NT2/D1 (cell line): ENCODE data around the gene SULT1A2.
"Not testable (repeated sequence)": the region's sequence is repeated elsewhere in the genome, so short reads cannot be mapped to it uniquely, and the experiment has no call there.

Experiments
- DNase-seq: peaks from one replicate; pipeline ENCODE4 v3.0.0-alpha.2; 2011; ENCODE audit warnings: low read depth, low spot score
- H3K27me3 ChIP-seq: 2 replicates; pipeline ENCODE4 v1.6.0; 2011; ENCODE audit warnings: mild to moderate bottlenecking; ENCODE audit not compliant: insufficient read length, insufficient read depth
- H3K36me3 ChIP-seq: 2 replicates; pipeline ENCODE4 v1.6.1; 2011; ENCODE audit warnings: mild to moderate bottlenecking, low read length, mixed read lengths; ENCODE audit not compliant: insufficient read depth, insufficient read length
- H3K4me1 ChIP-seq: 2 replicates; pipeline ENCODE4 v1.5.1; 2011; ENCODE audit not compliant: insufficient read depth, insufficient read length
- H3K4me3 ChIP-seq: 2 replicates; pipeline ENCODE4 v1.5.1; 2011; ENCODE audit warnings: low read depth; ENCODE audit not compliant: insufficient read length
- H3K9ac ChIP-seq: 2 replicates; pipeline ENCODE4 v1.6.0; 2011; ENCODE audit warnings: low read depth; ENCODE audit not compliant: insufficient read length
- H3K9me3 ChIP-seq: 2 replicates; pipeline ENCODE4 v1.5.1; 2011; ENCODE audit warnings: mild to moderate bottlenecking, low read length; ENCODE audit not compliant: insufficient read depth
- SUZ12 ChIP-seq: IDR thresholded peaks from 2 replicates; pipeline ENCODE4 v1.6.1; 2011; ENCODE audit not compliant: insufficient read length, insufficient read depth; ENCODE audit errors: extremely low read depth
- YY1 ChIP-seq: IDR thresholded peaks from 2 replicates; pipeline ENCODE4 v1.6.1; 2011; ENCODE audit not compliant: insufficient read length, insufficient read depth
- ZNF274 ChIP-seq: IDR thresholded peaks from 2 replicates; pipeline ENCODE4 v1.6.1; 2011; ENCODE audit warnings: mild to moderate bottlenecking, low read depth, low read length

The SULT1A2 gene

GRCh38 chr16:28597692-28598261 is 927 bp upstream of the SULT1A2 start:
- peak overlapping the region; percentile 50 for H3K9ac ChIP-seq

DNA sequence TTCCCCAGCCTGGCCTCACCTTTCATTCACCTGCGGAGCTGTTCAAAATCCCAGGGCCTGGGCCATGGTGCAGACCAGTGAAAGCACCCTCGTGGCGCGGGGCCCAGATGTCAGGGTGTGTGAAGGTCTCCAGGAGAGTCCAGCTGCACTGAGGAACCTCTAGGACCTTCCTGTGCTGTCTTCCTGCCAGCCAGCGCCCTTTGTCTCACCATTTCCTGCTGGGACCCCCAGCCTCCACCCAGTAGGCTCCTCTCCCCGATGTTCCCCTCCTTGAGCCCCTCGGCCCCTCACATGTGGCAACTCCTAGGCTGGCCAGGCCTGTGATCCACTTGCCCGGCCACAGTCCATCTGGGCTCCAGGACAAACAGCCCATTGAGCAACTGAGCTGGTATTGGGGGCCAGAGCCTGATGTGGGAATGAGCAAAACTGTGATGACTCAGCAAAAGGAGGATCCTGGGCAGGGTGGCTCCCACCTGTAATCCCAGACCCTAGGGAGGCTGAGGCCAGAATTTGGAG is 677 bp downstream of the SULT1A2 start:
- peak overlapping the region; percentile 80 for H3K9ac ChIP-seq
- H3K36me3 ChIP-seq: peaks cover 24% of the 10 kb centered on the region
- H3K4me1 ChIP-seq: peaks cover 7% of the 10 kb centered on the region
- no peaks in the 10 kb centered on the region for H3K9me3 ChIP-seq
- TF ChIP-seq ZNF274: no peak
- DNase-seq: no peak
- H3K27me3 ChIP-seq: no peaks in the 10 kb centered on the region
- peak overlapping the region; percentile 3 for H3K4me3 ChIP-seq

More at GRCh38 chr16:28597692-28598261, 927 bp upstream of the SULT1A2 start:
- H3K36me3 ChIP-seq: peaks cover 7% of the 10 kb centered on the region
- H3K4me3 ChIP-seq: no peak overlapping the region
- peaks cover 9% of the 10 kb centered on the region for H3K4me1 ChIP-seq
- DNase-seq: peak; percentile 68
- no peaks in the 10 kb centered on the region for H3K27me3 ChIP-seq
- H3K9me3 ChIP-seq: no peaks in the 10 kb centered on the region
- no peak for TF ChIP-seq SUZ12
- TF ChIP-seq YY1: no peak
- no peak for TF ChIP-seq ZNF274

- not testable (repeated sequence) for H3K4me1 ChIP-seq, H3K9me3 ChIP-seq, H3K4me3 ChIP-seq, DNase-seq, H3K9ac ChIP-seq, H3K27me3 ChIP-seq
- peaks cover 31% of the 10 kb centered on the region for H3K36me3 ChIP-seq
Measured at GRCh38 chr16:28595451-28595850, 1.4 kb downstream of the SULT1A2 start.

DNA sequence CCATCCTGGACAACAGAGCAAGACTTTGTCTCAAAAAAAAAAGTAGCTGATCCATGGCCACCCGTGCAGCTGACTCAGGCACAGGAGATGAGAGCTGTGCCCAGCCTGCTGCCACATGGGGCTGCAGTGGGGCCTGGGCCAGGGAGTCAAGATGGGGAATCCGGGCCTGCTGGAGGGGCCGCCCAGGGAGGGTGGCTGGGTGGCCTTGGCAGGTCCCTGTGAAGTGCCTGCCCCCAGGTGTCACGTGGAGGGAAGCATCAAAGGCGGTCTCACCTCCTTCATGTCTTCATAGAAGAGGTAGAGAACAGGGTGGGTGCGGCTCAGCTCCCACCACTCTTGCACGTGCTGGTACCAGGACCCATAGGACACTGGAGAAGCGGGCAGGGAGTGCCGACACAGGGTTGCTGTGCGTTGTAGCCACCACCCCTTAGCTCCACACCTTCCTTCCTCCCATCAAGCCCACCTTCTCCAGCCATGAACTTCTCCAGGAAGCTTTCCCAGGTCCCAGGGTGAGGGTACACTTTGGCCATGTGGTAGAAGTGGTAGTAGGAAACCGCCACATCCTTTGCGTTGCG is 3.8 kb downstream of the SULT1A2 start:
- DNase-seq: no peak
- no peak for TF ChIP-seq SUZ12
- TF ChIP-seq YY1: no peak
- TF ChIP-seq ZNF274: no peak
- peaks cover 51% of the 10 kb centered on the region for H3K36me3 ChIP-seq
- H3K4me1 ChIP-seq: peaks cover 7% of the 10 kb centered on the region
- no peak overlapping the region for H3K9ac ChIP-seq
- H3K4me3 ChIP-seq: no peak overlapping the region
- no peaks in the 10 kb centered on the region for H3K27me3 ChIP-seq
- H3K9me3 ChIP-seq: no peaks in the 10 kb centered on the region

- H3K4me1 ChIP-seq: peaks cover 6% of the 10 kb centered on the region
- H3K36me3 ChIP-seq: peaks cover 53% of the 10 kb centered on the region
- H3K9ac ChIP-seq: no peak overlapping the region
- no peak for DNase-seq
- TF ChIP-seq ZNF274: no peak
- TF ChIP-seq YY1: no peak
- TF ChIP-seq SUZ12: no peak
- H3K9me3 ChIP-seq: no peaks in the 10 kb centered on the region
- no peaks in the 10 kb centered on the region for H3K27me3 ChIP-seq
- no peak overlapping the region for H3K4me3 ChIP-seq
Measured at GRCh38 chr16:28592511-28592910, 4.3 kb downstream of the SULT1A2 start.

DNA sequence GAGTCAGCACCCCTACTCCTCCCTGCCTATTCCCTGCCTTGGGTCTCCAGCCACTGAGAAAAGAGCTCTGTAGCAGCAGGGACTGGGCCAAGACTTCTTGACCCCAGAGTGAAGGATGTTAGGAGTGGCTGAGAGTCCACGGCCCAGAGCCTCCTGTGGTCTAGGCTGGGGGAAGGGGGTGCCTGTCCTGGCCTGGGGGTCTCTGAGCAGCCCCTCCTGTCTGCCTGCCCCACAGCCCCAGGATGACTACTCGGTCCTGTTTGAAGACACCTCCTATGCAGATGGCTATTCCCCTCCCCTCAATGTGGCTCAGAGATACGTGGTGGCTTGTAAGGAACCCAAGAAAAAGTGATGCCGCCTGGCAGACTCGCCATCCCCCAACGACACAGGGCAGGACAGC is 5.5 kb downstream of the SULT1A2 start:
- H3K4me1 ChIP-seq: peaks cover 7% of the 10 kb centered on the region
- H3K27me3 ChIP-seq: no peaks in the 10 kb centered on the region
- H3K9me3 ChIP-seq: no peaks in the 10 kb centered on the region
- H3K36me3 ChIP-seq: peaks cover 63% of the 10 kb centered on the region
- no peak overlapping the region for H3K9ac ChIP-seq
- H3K4me3 ChIP-seq: no peak overlapping the region
- no peak for TF ChIP-seq SUZ12
- no peak for TF ChIP-seq YY1
- TF ChIP-seq ZNF274: no peak
- DNase-seq: no peak

- Histone ChIP-seq H3K27me3 (no peaks in the 10 kb centered on the region), H3K36me3 (peaks cover 68% of the 10 kb centered on the region), H3K9me3 (no peaks in the 10 kb centered on the region), H3K9ac (no peak overlapping the region), H3K4me3 (no peak overlapping the region), H3K4me1 (peaks cover 7% of the 10 kb centered on the region)
- TF ChIP-seq YY1 (no peak), ZNF274 (no peak), SUZ12 (no peak)
- DNase-seq: no peak
Measured at GRCh38 chr16:28590384-28591340, 6.2 kb downstream of the SULT1A2 start.
